Pancreas (tissue), 10 donors: ENCODE data around the gene CTSA. TPM values are rescaled to one million over a fixed set of nuclear protein-coding genes. Genes with fewer than 3 reads are reported as not detected.

Source experiments
- ATAC-seq, 4 donors: fragments of 200-7000 bp; cut with Tn5 transposase; one replicate each; pipeline versions ENCODE4 v1.8.0 to v1.9.1; 2020; ENCODE audit warnings: mild to moderate bottlenecking in 4 of 4, moderate library complexity in 4 of 4
- DNase-seq, 6 donors: peaks; one replicate each; pipeline ENCODE4 v3.0.0-alpha.2; 2020
- FAIRE-seq: peaks from 2 replicates; lab custom pipeline; 2012; peaks lifted over from hg19 to GRCh38; lab: Jason Lieb, UNC
- H3K27ac ChIP-seq, 4 donors: fragments of 200-600 bp; sonication (generic); 1 replicate in 3 of 4; 2 replicates in 1 of 4; pipeline versions ENCODE4 v1.5.0 to v1.8.0; 2020
- H3K27me3 ChIP-seq, 4 donors: fragments of 200-600 bp; one replicate each; pipeline ENCODE4 v1.8.0; 2021
- H3K36me3 ChIP-seq, 3 donors: fragments of 200-600 bp; sonication (generic) in 1 of 3; one replicate each; pipeline versions ENCODE4 v1.5.0 to v1.8.0; 2020 to 2021
- H3K4me1 ChIP-seq, 3 donors: fragments of 200-600 bp; one replicate each; pipeline ENCODE4 v1.8.0; 2021
- H3K4me3 ChIP-seq, 4 donors: fragments of 200-600 bp; sonication (generic) in 2 of 4; one replicate each; pipeline versions ENCODE4 v1.5.0 to v1.8.0; 2020 to 2021
- H3K9me3 ChIP-seq, 4 donors: fragments of 200-600 bp; one replicate each; pipeline ENCODE4 v1.8.0; 2021
- CTCF ChIP-seq, 4 donors: fragments of 200-600 bp; sonication (generic) in 3 of 4; IDR thresholded peaks; one replicate each; pipeline versions ENCODE4 v1.5.0 to v1.8.0; 2021; ENCODE audit warnings: antibody characterized with exemption in 4 of 4
- WGBS, 2 donors: extraction: QIAGEN DNeasy Blood & Tissue Kit; methylation state at CpG; one replicate each; pipeline ENCODE4 v1.1.7; 2013; 5-methylcytosine and 5-hydroxymethylcytosine counted together
- intact Hi-C, 3 donors: fragments of 100-400 bp; cut with DNase I; formaldehyde crosslinking; loops; one replicate each; pipeline versions ENCODE4 v1.11.1 to v1.14.2; 2022
- polyA plus RNA-seq, 2 donors: library from polyadenylated mRNA; stranded (reverse); fragments of 200-250 nt; gene quantifications; one replicate each; pipeline ENCODE4 v1.2.3, GENCODE V29; 2013
- total RNA-seq, 6 donors: library from RNA; stranded (reverse); fragmentation: NEBNext Ultra II Directional in 4 of 6; extraction: Animal tissue kit (Norgen Biotek cat#: 25700) in 4 of 6; gene quantifications; one replicate each; pipeline versions ENCODE4 v1.2.1 to v1.2.4, GENCODE V29; 2021 to 2023
- donor health status: healthy with polysubstance abuse.
- donor health status: DM: no; HTN: no; CAD: no; lungs with moderate emphysema.
- donor health status: DM: no; HTN: no; CAD: no.
- donor health status: control.
- donor health status: control.
- donor health status: Bipolar disorder and iron deficiency.
- donor health status: DM: yes; HTN: yes; CAD: no.
- donor health status: DM: no; HTN: no; CAD: no.
- donor health status: DM: no; HTN: no; CAD: no.
- donor health status: DM: yes; HTN: yes; CAD: no.

Gene CTSA
- total and polyA plus RNA-seq, 8 donors: 27.6 to 103 (median 55.9) TPM

DNA sequence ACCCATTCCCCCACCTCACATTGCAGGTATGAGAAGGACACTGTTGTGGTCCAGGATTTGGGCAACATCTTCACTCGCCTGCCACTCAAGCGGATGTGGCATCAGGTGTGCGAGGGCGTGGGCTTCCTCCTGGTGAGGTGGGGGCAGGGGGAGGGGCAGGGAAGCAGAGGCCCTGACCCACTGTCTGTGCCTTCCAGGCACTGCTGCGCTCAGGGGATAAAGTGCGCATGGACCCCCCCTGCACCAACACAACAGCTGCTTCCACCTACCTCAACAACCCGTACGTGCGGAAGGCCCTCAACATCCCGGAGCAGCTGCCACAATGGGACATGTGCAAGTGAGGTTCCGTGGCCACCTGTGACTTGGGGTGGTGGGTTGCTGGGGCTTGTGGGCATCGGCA, 3.7 kb downstream of the CTSA start:
- Histone ChIP-seq H3K27me3 (no peaks in the 10 kb centered on the region), H3K36me3 (peaks cover 0 to 4% (median 0%) of the 10 kb centered on the region in 3 donors), H3K4me3 (no peak overlapping the region), H3K27ac (no peak overlapping the region), H3K9me3 (no peaks in the 10 kb centered on the region), H3K4me1 (peaks cover 3 to 4% (median 4%) of the 10 kb centered on the region in 3 donors)
- ATAC-seq: no peak
- DNase-seq: no peak
- TF ChIP-seq CTCF (IDR thresholded peaks at IDR 0.05): no peak
- WGBS, 2 donors: 78 to 85% methylated on average over 12 of the region's 12 CpGs
- intact Hi-C loops: no loop called here
- no peak for FAIRE-seq

DNA sequence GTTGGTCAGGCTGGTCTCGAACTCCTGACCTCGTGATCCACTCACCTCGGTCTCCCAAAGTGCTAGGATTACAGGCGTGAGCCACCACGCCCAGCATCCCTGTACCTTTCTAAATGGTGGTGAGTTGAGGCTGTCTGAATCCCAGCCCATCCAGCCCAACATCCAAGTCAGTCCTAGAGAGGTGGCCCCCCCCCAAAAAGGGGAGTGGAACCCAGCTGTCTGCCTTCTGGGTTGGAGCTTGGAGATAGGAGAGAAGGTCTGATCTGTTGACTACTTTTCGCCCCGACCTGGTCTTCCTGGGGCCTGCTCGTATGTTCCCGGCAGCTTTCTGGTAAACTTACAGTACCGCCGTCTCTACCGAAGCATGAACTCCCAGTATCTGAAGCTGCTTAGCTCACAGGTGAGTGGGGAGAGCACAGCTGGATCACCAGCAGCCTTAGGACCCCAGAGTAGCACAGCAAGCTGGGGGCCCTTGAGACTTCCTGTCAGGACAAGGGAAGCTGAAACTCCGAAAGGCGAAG, 5.6 kb downstream of the CTSA start:
- TF ChIP-seq CTCF (IDR thresholded peaks at IDR 0.05): no peak
- H3K4me3 ChIP-seq: no peak overlapping the region
- H3K27ac ChIP-seq: no peak overlapping the region
- intact Hi-C loops: no loop called here
- DNase-seq (no peak), FAIRE-seq (no peak), ATAC-seq (no peak)
- 92 to 93% methylated on average over 14 of the region's 14 CpGs for WGBS, 2 donors
- no peaks in the 10 kb centered on the region for H3K9me3 ChIP-seq
- peaks cover 3 to 4% (median 4%) of the 10 kb centered on the region in 3 donors for H3K4me1 ChIP-seq
- H3K36me3 ChIP-seq: peaks cover 0 to 16% (median 0%) of the 10 kb centered on the region in 3 donors
- no peaks in the 10 kb centered on the region for H3K27me3 ChIP-seq

- Histone ChIP-seq H3K27me3 (no peaks in the 10 kb centered on the region), H3K9me3 (no peaks in the 10 kb centered on the region), H3K27ac (no peak overlapping the region), H3K36me3 (peaks cover 0 to 20% (median 0%) of the 10 kb centered on the region in 3 donors), H3K4me1 (peaks cover 0 to 4% (median 0%) of the 10 kb centered on the region in 3 donors), H3K4me3 (no peak overlapping the region)
- TF ChIP-seq CTCF (IDR thresholded peaks at IDR 0.05): no peak
- ATAC-seq (no peak), FAIRE-seq (no peak), DNase-seq (no peak)
- WGBS, 2 donors: 74 to 81% methylated on average over 2 of the region's 2 CpGs
- intact Hi-C loops: no loop called here
Measured at GRCh38 chr20:45897289-45897688, 6.2 kb downstream of the CTSA start.

DNA sequence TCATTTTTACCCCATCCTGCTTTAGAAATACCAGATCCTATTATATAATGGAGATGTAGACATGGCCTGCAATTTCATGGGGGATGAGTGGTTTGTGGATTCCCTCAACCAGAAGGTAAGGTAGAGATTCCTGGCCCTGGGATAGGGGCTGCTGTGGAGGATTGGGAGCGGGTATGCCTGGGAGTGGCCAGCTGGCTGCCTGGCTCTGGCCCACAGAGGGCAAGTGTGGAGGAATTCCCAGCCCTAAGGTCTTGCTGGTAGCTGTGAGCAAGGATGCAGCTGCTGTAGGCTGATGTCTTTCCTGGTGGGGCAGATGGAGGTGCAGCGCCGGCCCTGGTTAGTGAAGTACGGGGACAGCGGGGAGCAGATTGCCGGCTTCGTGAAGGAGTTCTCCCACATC, 6.6 kb downstream of the CTSA start:
- no peak for DNase-seq
- no peak overlapping the region for H3K27ac ChIP-seq
- FAIRE-seq: no peak
- 92 to 93% methylated on average over 7 of the region's 7 CpGs for WGBS, 2 donors
- intact Hi-C loops: no loop called here
- no peaks in the 10 kb centered on the region for H3K27me3 ChIP-seq
- no peak overlapping the region for H3K4me3 ChIP-seq
- peaks cover 0 to 21% (median 0%) of the 10 kb centered on the region in 3 donors for H3K36me3 ChIP-seq
- TF ChIP-seq CTCF (IDR thresholded peaks at IDR 0.05): no peak
- peaks cover 0 to 2% (median 0%) of the 10 kb centered on the region in 3 donors for H3K4me1 ChIP-seq
- no peak for ATAC-seq
- H3K9me3 ChIP-seq: no peaks in the 10 kb centered on the region

DNA sequence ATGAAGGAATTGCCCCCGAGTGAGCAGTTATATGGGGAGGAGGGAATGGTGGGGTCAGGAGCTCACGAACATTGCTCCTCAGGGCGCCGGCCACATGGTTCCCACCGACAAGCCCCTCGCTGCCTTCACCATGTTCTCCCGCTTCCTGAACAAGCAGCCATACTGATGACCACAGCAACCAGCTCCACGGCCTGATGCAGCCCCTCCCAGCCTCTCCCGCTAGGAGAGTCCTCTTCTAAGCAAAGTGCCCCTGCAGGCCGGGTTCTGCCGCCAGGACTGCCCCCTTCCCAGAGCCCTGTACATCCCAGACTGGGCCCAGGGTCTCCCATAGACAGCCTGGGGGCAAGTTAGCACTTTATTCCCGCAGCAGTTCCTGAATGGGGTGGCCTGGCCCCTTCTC, 7.2 kb downstream of the CTSA start:
- no peak overlapping the region for H3K4me3 ChIP-seq
- no peak overlapping the region for H3K27ac ChIP-seq
- WGBS, 2 donors: 90 to 91% methylated on average over 12 of the region's 12 CpGs
- FAIRE-seq: no peak
- H3K4me1 ChIP-seq: no peaks in the 10 kb centered on the region
- ATAC-seq: no peak
- peaks cover 0 to 22% (median 0%) of the 10 kb centered on the region in 3 donors for H3K36me3 ChIP-seq
- no peak for TF ChIP-seq CTCF (IDR thresholded peaks at IDR 0.05)
- no peak for DNase-seq
- H3K27me3 ChIP-seq: no peaks in the 10 kb centered on the region
- H3K9me3 ChIP-seq: no peaks in the 10 kb centered on the region
- intact Hi-C loops: no loop called here
